GM23338 (cell line): ENCODE measurements around the gene SYT12. TPM values are rescaled to one million over a fixed set of nuclear protein-coding genes. Genes with fewer than 3 reads are reported as not detected.

ENCODE experiments used
- ATAC-seq: fragments of 200-7000 bp; cut with Tn5 transposase; 3 replicates; pipeline ENCODE4 v1.9.1; 2020
- DNase-seq: peaks from one replicate; pipeline ENCODE4 v3.0.0-alpha.2; 2015; ENCODE audit warnings: low spot score
- H2AFZ ChIP-seq: fragments of 200-600 bp; sonication (generic); 2 replicates; pipeline ENCODE4 v1.8.0; 2016; ENCODE audit warnings: antibody characterized with exemption, mild to moderate bottlenecking, moderate library complexity
- H3F3A ChIP-seq: fragments of 200-600 bp; sonication (generic); replicated peaks from 2 replicates; pipeline ENCODE4 v1.8.0; 2017; ENCODE audit warnings: antibody characterized with exemption, mixed run types, low read depth
- H3K27ac ChIP-seq: fragments of 200-600 bp; sonication (generic); 2 replicates; pipeline ENCODE4 v1.6.1; 2016; ENCODE audit warnings: low read depth
- H3K27me3 ChIP-seq: fragments of 200-600 bp; sonication (generic); 2 replicates; pipeline ENCODE4 v1.8.0; 2016; ENCODE audit warnings: mild to moderate bottlenecking, mixed run types, moderate library complexity; ENCODE audit not compliant: insufficient read depth
- H3K36me3 ChIP-seq: fragments of 200-600 bp; sonication (generic); 2 replicates; pipeline ENCODE4 v1.8.0; 2016; ENCODE audit warnings: mild to moderate bottlenecking; ENCODE audit not compliant: insufficient read depth
- H3K4me1 ChIP-seq: fragments of 200-600 bp; sonication (generic); 2 replicates; pipeline ENCODE4 v1.8.0; 2016; ENCODE audit warnings: mild to moderate bottlenecking, moderate library complexity; ENCODE audit not compliant: insufficient read depth
- H3K4me2 ChIP-seq: fragments of 200-600 bp; sonication (generic); 2 replicates; pipeline ENCODE4 v1.7.1; 2017; ENCODE audit warnings: mixed run types
- H3K4me3 ChIP-seq: fragments of 200-600 bp; sonication (generic); 2 replicates; pipeline ENCODE4 v1.6.1; 2016; ENCODE audit warnings: mixed run types
- H3K79me2 ChIP-seq: fragments of 200-600 bp; sonication (generic); replicated peaks from 2 replicates; pipeline ENCODE4 v1.8.0; 2017; ENCODE audit warnings: mild to moderate bottlenecking; ENCODE audit not compliant: insufficient read depth
- H3K9me2 ChIP-seq: fragments of 200-600 bp; sonication (generic); 2 replicates; pipeline ENCODE4 v1.8.0; 2017; ENCODE audit not compliant: insufficient read depth
- H4K20me1 ChIP-seq: fragments of 200-600 bp; sonication (generic); replicated peaks from 2 replicates; pipeline ENCODE4 v1.8.0; 2017; ENCODE audit warnings: mild to moderate bottlenecking; ENCODE audit not compliant: insufficient read depth
- H3K27ac Mint-ChIP-seq: 2 replicates; pipeline ENCODE4 v1.8.0; 2020; ENCODE audit warnings: inconsistent platforms, mild to moderate bottlenecking, moderate library complexity, mixed read lengths
- H3K27me3 Mint-ChIP-seq: 3 replicates; pipeline ENCODE4 v1.8.0; 2022; ENCODE audit warnings: low read depth, mild to moderate bottlenecking, moderate library complexity, mixed read lengths, inconsistent platforms; ENCODE audit not compliant: insufficient read depth, poor library complexity
- H3K36me3 Mint-ChIP-seq: 3 replicates; pipeline ENCODE4 v1.8.0; 2021; ENCODE audit warnings: low read depth, mild to moderate bottlenecking, inconsistent platforms, moderate library complexity, mixed read lengths
- H3K4me1 Mint-ChIP-seq: 3 replicates; pipeline ENCODE4 v1.8.0; 2020; ENCODE audit warnings: mild to moderate bottlenecking, inconsistent platforms, mixed read lengths
- H3K4me3 Mint-ChIP-seq: 3 replicates; pipeline ENCODE4 v1.8.0; 2021; ENCODE audit warnings: moderate library complexity, mild to moderate bottlenecking, inconsistent platforms, mixed read lengths
- H3K9me3 Mint-ChIP-seq: 3 replicates; pipeline ENCODE4 v1.8.0; 2020; ENCODE audit warnings: moderate library complexity, mild to moderate bottlenecking, inconsistent platforms, mixed read lengths
- CTCF ChIP-seq, 2 experiments: fragments of 200-600 bp in 1 of 2; sonication (generic) in 1 of 2; conservative IDR thresholded peaks; 2 replicates each; pipeline versions ENCODE4 v1.5.1 to v1.6.1; 2016 to 2017; ENCODE audit warnings: antibody characterized with exemption in 2 of 2, low read depth in 2 of 2, mild to moderate bottlenecking in 2 of 2, moderate library complexity in 1 of 2
- EZH2 ChIP-seq: fragments of 200-600 bp; sonication (generic); IDR thresholded peaks from one replicate; pipeline ENCODE4 v1.8.0; 2017; ENCODE audit warnings: antibody characterized with exemption, mild to moderate bottlenecking, low read depth; ENCODE audit not compliant: unreplicated experiment
- ZNF331 ChIP-seq: fragments of 250-450 bp; sonication (Bioruptor Pico); IDR thresholded peaks from 2 replicates; pipeline ENCODE4 v1.5.0; 2020; ENCODE audit warnings: low read depth, mild to moderate bottlenecking, moderate library complexity
- ZNF462 ChIP-seq: fragments of 250-450 bp; sonication (Bioruptor Pico); IDR thresholded peaks from 2 replicates; pipeline ENCODE4 v1.5.0; 2020; ENCODE audit warnings: mild to moderate bottlenecking, moderate library complexity
- polyA plus RNA-seq: library from polyadenylated mRNA; unstranded; fragments of >200 nt; fragmentation: Nextera tagmentation; extraction: Ambion mirVana; gene quantifications from 2 replicates; pipeline ENCODE4 v1.2.1, GENCODE V29; 2016
- total RNA-seq: library from RNA; depleted of rRNA; stranded (reverse); fragments of >200 nt; shearing (Covaris generic); gene quantifications from 2 replicates; pipeline ENCODE4 v1.2.3, GENCODE V29; 2014

Gene SYT12
- total and polyA plus RNA-seq, 2 experiments from 2014 or later: 0.92 to 2.5 TPM

- TF ChIP-seq ZNF462 (no peak), ZNF331 (CRISPR knock-in tag) (no peak)
Observed at GRCh38 chr11:67043572-67044349, 20.8 kb downstream of the SYT12 start (continued).

- peak in 1 of 2 experiments; percentile 31; a peak in 2 of 4 replicates for TF ChIP-seq CTCF (conservative IDR thresholded peaks at IDR 0.05; ENCODE audit: low read depth in 2 of 2)
- TF ChIP-seq EZH2: no peak
- H3K27me3 Mint-ChIP-seq: peaks cover 2% of the 10 kb centered on the region
- no peaks in the 10 kb centered on the region for H3K36me3 ChIP-seq
- no peaks in the 10 kb centered on the region for H3K79me2 ChIP-seq
- no peaks in the 10 kb centered on the region for H3K9me2 ChIP-seq
- H3K4me1 Mint-ChIP-seq: no peaks in the 10 kb centered on the region
- no peak for ATAC-seq
- H2AFZ ChIP-seq: no peak overlapping the region
- no peak overlapping the region for H3K27ac Mint-ChIP-seq
- DNase-seq: no peak
- no peaks in the 10 kb centered on the region for H3K4me1 ChIP-seq
- H3K4me3 ChIP-seq: no peak overlapping the region
- no peak overlapping the region for H3K4me2 ChIP-seq
- no peaks in the 10 kb centered on the region for H3K36me3 Mint-ChIP-seq
- no peaks in the 10 kb centered on the region for H4K20me1 ChIP-seq
- no peak overlapping the region for H3K4me3 Mint-ChIP-seq
- H3K27ac ChIP-seq: no peak overlapping the region
- no peaks in the 10 kb centered on the region for H3K9me3 Mint-ChIP-seq
- H3F3A ChIP-seq: no peaks in the 10 kb centered on the region
- no peaks in the 10 kb centered on the region for H3K27me3 ChIP-seq
Observed at GRCh38 chr11:67044496-67044895, 21.6 kb downstream of the SYT12 start.
